Measurements from ENCODE around the gene EGF. TPM values are rescaled to one million over a fixed set of nuclear protein-coding genes. Genes with fewer than 3 reads are reported as not detected.

EGF gene
- total and polyA plus RNA-seq, 5 donors from 2014 or later: 2.1 TPM; not detected in 4

DNA sequence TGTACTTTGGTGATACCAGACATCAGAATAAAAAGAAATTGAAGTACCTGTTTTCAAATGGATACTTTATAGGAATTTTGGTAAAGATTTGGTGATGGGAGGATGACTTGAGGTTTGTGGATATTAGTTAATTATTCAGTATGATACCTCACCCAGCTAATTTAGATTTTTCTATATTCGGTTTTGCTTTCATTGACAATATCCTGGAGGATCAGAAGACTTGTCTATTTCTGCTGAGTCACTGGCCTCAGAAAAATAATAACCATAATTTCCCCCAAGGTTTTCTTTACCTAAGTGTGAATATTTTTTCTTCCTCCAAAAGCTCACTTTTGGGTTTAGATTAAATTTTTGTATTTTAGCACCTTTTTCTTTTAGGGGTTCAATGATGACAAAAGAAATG lies 100.2 kb downstream of the EGF start:
- Histone ChIP-seq H3K27ac (ENCODE audit: insufficient read depth, low read length, poor library complexity, severe bottlenecking) (no peak overlapping the region), H3K9me3 (ENCODE audit: control insufficient read depth in 2 of 2, low read length in 2 of 2) (peaks cover 0 to 4% of the 10 kb centered on the region in 2 experiments), H3K4me1 (ENCODE audit: control insufficient read depth, insufficient read depth, low read length, poor library complexity, severe bottlenecking) (no peaks in the 10 kb centered on the region), H3K36me3 (ENCODE audit: control insufficient read depth, insufficient read depth, low read length) (no peaks in the 10 kb centered on the region), H3K27me3 (ENCODE audit: control insufficient read depth, insufficient read depth, low read length) (peaks cover 5% of the 10 kb centered on the region), H3K4me3 (ENCODE audit: low read depth, low read length) (no peak overlapping the region)
- Mint-ChIP-seq H3K36me3 (no peaks in the 10 kb centered on the region), H3K27me3 (peaks cover 5% of the 10 kb centered on the region), H3K9me3 (peaks cover 0 to 4% (median 0%) of the 10 kb centered on the region in 7 donors), H3K4me1 (no peaks in the 10 kb centered on the region), H3K4me3 (no peak overlapping the region), H3K27ac (no peak overlapping the region)
- DNase-seq (no peak), ATAC-seq (ENCODE audit: low read depth in 2 of 2) (no peak)

DNA sequence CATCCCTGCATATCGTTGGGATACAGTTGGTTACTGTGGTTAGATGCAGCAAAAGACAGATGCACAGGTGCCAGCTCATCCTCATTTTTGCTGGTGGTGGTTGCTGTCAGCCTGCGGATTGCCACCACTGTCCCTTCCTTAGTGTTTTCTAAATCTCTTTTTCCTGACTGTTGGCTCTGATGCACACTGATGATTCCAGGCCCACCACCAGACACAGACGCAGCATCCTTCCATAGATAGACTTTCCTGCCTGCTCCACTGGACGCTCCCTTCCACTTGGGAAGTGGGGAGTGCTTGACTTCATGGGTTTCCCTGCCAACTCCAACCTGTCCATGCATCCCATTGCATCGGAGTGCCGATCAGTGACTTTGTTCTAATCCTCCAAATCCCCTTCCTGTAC lies 101.5 kb downstream of the EGF start:
- no peak for DNase-seq
- H3K4me3 ChIP-seq (ENCODE audit: low read depth, low read length): no peak overlapping the region
- ATAC-seq (ENCODE audit: low read depth in 2 of 2): no peak
- no peak overlapping the region for H3K27ac ChIP-seq (ENCODE audit: insufficient read depth, low read length, poor library complexity, severe bottlenecking)
- H3K36me3 Mint-ChIP-seq: no peaks in the 10 kb centered on the region
- peaks cover 5% of the 10 kb centered on the region for H3K27me3 Mint-ChIP-seq
- H3K36me3 ChIP-seq (ENCODE audit: control insufficient read depth, insufficient read depth, low read length): no peaks in the 10 kb centered on the region
- H3K4me3 Mint-ChIP-seq: no peak overlapping the region
- peaks cover 5% of the 10 kb centered on the region for H3K27me3 ChIP-seq (ENCODE audit: control insufficient read depth, insufficient read depth, low read length)
- H3K9me3 ChIP-seq (ENCODE audit: control insufficient read depth in 2 of 2, low read length in 2 of 2): peaks cover 0 to 4% of the 10 kb centered on the region in 2 experiments
- H3K27ac Mint-ChIP-seq: no peak overlapping the region
- peaks cover 0 to 4% (median 0%) of the 10 kb centered on the region in 7 donors for H3K9me3 Mint-ChIP-seq
- H3K4me1 Mint-ChIP-seq: peaks cover 0 to under 1% (median 0%) of the 10 kb centered on the region in 4 donors
- no peaks in the 10 kb centered on the region for H3K4me1 ChIP-seq (ENCODE audit: control insufficient read depth, insufficient read depth, low read length, poor library complexity, severe bottlenecking)

DNA sequence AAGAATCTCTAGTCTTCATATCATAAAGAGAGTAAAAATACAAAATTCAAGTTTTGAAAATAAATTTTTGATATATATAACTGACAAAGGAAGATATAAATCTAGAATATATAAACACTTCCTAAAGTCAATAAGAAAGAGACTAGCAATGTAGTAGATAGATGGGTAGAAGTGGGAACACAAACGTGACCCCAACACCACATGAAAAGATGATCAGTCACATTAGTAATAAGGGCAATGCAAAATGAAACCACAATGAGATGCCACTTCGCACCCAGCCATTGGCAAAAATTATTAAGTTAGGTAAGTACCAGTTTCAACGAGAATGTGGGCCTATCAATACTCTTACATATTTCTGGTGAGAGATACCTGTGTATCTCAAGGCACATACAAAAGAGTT lies 106.5 kb downstream of the EGF start:
- peaks cover 0 to 4% of the 10 kb centered on the region in 2 experiments for H3K9me3 ChIP-seq (ENCODE audit: control insufficient read depth in 2 of 2, low read length in 2 of 2)

DNA sequence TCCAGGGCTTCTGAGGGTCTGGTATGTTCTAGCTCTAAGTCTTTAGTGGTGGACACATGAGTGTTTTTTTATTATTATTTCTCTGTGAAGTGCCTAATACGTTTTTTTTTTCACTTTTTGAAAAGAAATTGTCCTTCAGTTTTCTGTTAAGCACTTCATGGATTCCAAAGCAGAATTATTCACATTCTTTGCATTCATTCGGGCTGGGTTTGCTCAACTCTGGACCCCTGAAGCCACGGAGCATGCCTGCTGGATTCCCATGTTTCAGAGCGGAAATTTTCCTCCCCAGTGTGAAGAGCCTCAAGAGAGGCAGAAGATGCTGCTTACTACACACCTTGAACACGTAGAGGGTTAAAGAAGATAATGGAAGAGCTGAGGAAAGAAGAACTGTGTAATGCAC lies 107.5 kb downstream of the EGF start:
- H3K27me3 Mint-ChIP-seq: no peaks in the 10 kb centered on the region
- ATAC-seq (ENCODE audit: low read depth in 2 of 2) (no peak), DNase-seq (no peak)
- H3K9me3 Mint-ChIP-seq: peaks cover 0 to 5% (median 0%) of the 10 kb centered on the region in 7 donors
- peaks cover 0 to 4% of the 10 kb centered on the region in 2 experiments for H3K9me3 ChIP-seq (ENCODE audit: control insufficient read depth in 2 of 2, low read length in 2 of 2)
- no peaks in the 10 kb centered on the region for H3K27me3 ChIP-seq (ENCODE audit: control insufficient read depth, insufficient read depth, low read length)
- H3K4me3 Mint-ChIP-seq: no peak overlapping the region
- H3K27ac ChIP-seq (ENCODE audit: insufficient read depth, low read length, poor library complexity, severe bottlenecking): no peak overlapping the region
- H3K36me3 Mint-ChIP-seq: no peaks in the 10 kb centered on the region
- H3K4me1 ChIP-seq (ENCODE audit: control insufficient read depth, insufficient read depth, low read length, poor library complexity, severe bottlenecking): no peaks in the 10 kb centered on the region
- H3K4me3 ChIP-seq (ENCODE audit: low read depth, low read length): no peak overlapping the region
- no peak overlapping the region for H3K27ac Mint-ChIP-seq
- no peaks in the 10 kb centered on the region for H3K36me3 ChIP-seq (ENCODE audit: control insufficient read depth, insufficient read depth, low read length)
- H3K4me1 Mint-ChIP-seq: peaks cover 0 to 7% (median 2%) of the 10 kb centered on the region in 4 donors

More for the DNA sequence above, 106.5 kb downstream of the EGF start:
- no peaks in the 10 kb centered on the region for H3K27me3 ChIP-seq (ENCODE audit: control insufficient read depth, insufficient read depth, low read length)
- Mint-ChIP-seq H3K4me3 (no peak overlapping the region), H3K27ac (no peak overlapping the region), H3K9me3 (peaks cover 0 to 5% (median 0%) of the 10 kb centered on the region in 7 donors), H3K27me3 (no peaks in the 10 kb centered on the region), H3K36me3 (no peaks in the 10 kb centered on the region), H3K4me1 (peaks cover 0 to 7% (median 2%) of the 10 kb centered on the region in 4 donors)
- no peak for DNase-seq
- no peaks in the 10 kb centered on the region for H3K4me1 ChIP-seq (ENCODE audit: control insufficient read depth, insufficient read depth, low read length, poor library complexity, severe bottlenecking)
- no peak overlapping the region for H3K4me3 ChIP-seq (ENCODE audit: low read depth, low read length)
- ATAC-seq (ENCODE audit: low read depth in 2 of 2): no peak
- no peaks in the 10 kb centered on the region for H3K36me3 ChIP-seq (ENCODE audit: control insufficient read depth, insufficient read depth, low read length)
- H3K27ac ChIP-seq (ENCODE audit: insufficient read depth, low read length, poor library complexity, severe bottlenecking): no peak overlapping the region

DNA sequence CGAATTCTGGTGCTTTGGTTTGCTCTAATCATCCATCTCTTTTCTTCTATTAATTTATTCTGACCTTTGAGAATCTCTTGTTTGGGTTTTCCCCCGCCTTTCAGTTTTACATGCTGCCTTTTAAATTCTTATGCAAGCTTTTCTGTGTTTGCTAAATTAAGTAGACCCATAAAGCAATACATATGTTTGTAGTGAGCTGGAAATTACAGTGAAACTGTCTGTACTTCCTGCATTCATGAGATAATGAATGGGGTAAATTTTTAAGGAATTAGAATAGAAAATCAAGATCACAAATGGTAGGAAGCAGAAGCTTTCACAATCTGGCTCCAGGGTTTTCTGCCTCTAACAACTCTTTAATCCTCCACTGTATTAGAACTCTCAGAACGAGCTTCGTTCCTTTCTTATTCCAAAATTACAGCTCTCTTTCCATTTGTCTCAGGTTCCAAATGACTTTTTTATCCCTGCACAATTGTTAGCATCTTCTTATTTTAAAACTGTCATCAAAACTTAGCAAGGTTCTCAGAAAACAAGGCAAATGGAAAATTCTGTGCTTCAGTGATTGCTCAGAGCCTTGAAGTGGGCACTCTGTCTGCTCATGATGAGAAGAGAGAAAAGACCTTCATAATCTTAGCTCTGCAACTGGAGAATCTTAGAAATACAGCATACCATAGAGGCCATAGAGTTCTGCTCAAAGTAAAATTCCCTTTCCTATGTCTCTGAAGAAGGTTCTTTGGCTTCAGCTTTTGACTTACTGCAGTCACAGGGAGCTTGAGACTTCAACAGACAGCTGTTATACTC lies 108.2 kb downstream of the EGF start:
- peaks cover 0 to 5% (median 0%) of the 10 kb centered on the region in 7 donors for H3K9me3 Mint-ChIP-seq

DNA sequence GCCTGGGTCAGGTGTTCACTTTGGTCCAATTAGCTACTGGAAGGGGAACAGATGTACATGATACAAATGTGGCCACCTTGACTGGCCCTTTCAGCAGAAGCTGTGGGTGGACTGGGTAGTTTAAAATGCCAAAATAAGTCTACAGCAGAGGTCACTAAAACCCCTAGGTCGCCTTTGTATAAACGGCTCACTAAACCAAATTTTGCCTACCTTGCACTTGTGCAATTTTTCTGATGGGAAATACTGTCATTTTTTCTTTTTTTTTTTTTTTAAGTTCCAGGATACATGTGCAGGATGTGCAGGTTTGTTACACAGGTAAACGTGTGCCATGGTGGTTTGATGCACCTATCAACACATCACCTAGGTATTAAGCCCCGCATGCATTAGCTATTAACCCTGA lies 109.8 kb downstream of the EGF start:
- no peaks in the 10 kb centered on the region for H3K4me1 ChIP-seq (ENCODE audit: control insufficient read depth, insufficient read depth, low read length, poor library complexity, severe bottlenecking)
- H3K9me3 Mint-ChIP-seq: peaks cover 0 to 2% (median 0%) of the 10 kb centered on the region in 7 donors
- no peak overlapping the region for H3K27ac ChIP-seq (ENCODE audit: insufficient read depth, low read length, poor library complexity, severe bottlenecking)
- H3K27ac Mint-ChIP-seq: no peak overlapping the region
- ATAC-seq (ENCODE audit: low read depth in 2 of 2) (no peak), DNase-seq (no peak)
- H3K9me3 ChIP-seq (ENCODE audit: control insufficient read depth in 2 of 2, low read length in 2 of 2): no peaks in the 10 kb centered on the region
- no peak overlapping the region for H3K4me3 ChIP-seq (ENCODE audit: low read depth, low read length)
- H3K36me3 Mint-ChIP-seq: no peaks in the 10 kb centered on the region
- H3K36me3 ChIP-seq (ENCODE audit: control insufficient read depth, insufficient read depth, low read length): no peaks in the 10 kb centered on the region
- peaks cover 0 to 7% (median 2%) of the 10 kb centered on the region in 4 donors for H3K4me1 Mint-ChIP-seq
- H3K27me3 ChIP-seq (ENCODE audit: control insufficient read depth, insufficient read depth, low read length): peaks cover 6% of the 10 kb centered on the region
- peaks cover 4% of the 10 kb centered on the region for H3K27me3 Mint-ChIP-seq
- no peak overlapping the region for H3K4me3 Mint-ChIP-seq

More for the DNA sequence above, 108.2 kb downstream of the EGF start:
- peaks cover 0 to 4% of the 10 kb centered on the region in 2 experiments for H3K9me3 ChIP-seq (ENCODE audit: control insufficient read depth in 2 of 2, low read length in 2 of 2)
- H3K4me1 ChIP-seq (ENCODE audit: control insufficient read depth, insufficient read depth, low read length, poor library complexity, severe bottlenecking): no peaks in the 10 kb centered on the region
- H3K27me3 ChIP-seq (ENCODE audit: control insufficient read depth, insufficient read depth, low read length): no peaks in the 10 kb centered on the region
- H3K4me3 ChIP-seq (ENCODE audit: low read depth, low read length): no peak overlapping the region
- H3K27ac ChIP-seq (ENCODE audit: insufficient read depth, low read length, poor library complexity, severe bottlenecking): no peak overlapping the region
- Mint-ChIP-seq H3K27ac (no peak overlapping the region), H3K4me1 (peaks cover 0 to 7% (median 2%) of the 10 kb centered on the region in 4 donors), H3K27me3 (no peaks in the 10 kb centered on the region), H3K36me3 (no peaks in the 10 kb centered on the region), H3K4me3 (no peak overlapping the region)
- DNase-seq (no peak), ATAC-seq (ENCODE audit: low read depth in 2 of 2) (no peak)
- H3K36me3 ChIP-seq (ENCODE audit: control insufficient read depth, insufficient read depth, low read length): no peaks in the 10 kb centered on the region

DNA sequence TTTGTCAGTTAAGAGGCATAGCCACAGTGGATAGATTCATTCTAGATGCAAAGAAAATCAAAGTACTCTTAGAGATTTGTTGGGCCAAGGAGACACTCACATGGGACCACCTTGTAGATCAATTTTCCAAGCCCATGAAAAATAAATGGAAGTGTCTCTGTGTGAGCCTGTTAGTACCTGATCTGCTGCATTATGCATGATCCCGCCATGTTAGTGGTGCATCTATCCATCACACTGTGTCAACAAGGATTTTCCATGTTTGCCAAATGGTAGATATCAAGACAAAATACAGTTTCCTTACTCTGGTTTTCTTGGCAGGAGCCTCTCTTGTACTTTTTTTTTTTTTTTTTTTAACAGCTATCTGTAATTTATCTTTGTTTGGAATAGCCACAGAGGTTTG lies 112.4 kb downstream of the EGF start:
- Histone ChIP-seq H3K27ac (ENCODE audit: insufficient read depth, low read length, poor library complexity, severe bottlenecking) (no peak overlapping the region), H3K4me3 (ENCODE audit: low read depth, low read length) (no peak overlapping the region), H3K9me3 (ENCODE audit: control insufficient read depth in 2 of 2, low read length in 2 of 2) (no peaks in the 10 kb centered on the region), H3K36me3 (ENCODE audit: control insufficient read depth, insufficient read depth, low read length) (no peaks in the 10 kb centered on the region), H3K27me3 (ENCODE audit: control insufficient read depth, insufficient read depth, low read length) (peaks cover 8% of the 10 kb centered on the region), H3K4me1 (ENCODE audit: control insufficient read depth, insufficient read depth, low read length, poor library complexity, severe bottlenecking) (no peaks in the 10 kb centered on the region)
- Mint-ChIP-seq H3K27ac (no peak overlapping the region), H3K9me3 (peaks cover 0 to 1% (median 0%) of the 10 kb centered on the region in 7 donors), H3K4me1 (peaks cover 0 to 4% (median 2%) of the 10 kb centered on the region in 4 donors), H3K4me3 (no peak overlapping the region), H3K27me3 (peaks cover 5% of the 10 kb centered on the region), H3K36me3 (no peaks in the 10 kb centered on the region)
- ATAC-seq (ENCODE audit: low read depth in 2 of 2): no peak
- DNase-seq: no peak

DNA sequence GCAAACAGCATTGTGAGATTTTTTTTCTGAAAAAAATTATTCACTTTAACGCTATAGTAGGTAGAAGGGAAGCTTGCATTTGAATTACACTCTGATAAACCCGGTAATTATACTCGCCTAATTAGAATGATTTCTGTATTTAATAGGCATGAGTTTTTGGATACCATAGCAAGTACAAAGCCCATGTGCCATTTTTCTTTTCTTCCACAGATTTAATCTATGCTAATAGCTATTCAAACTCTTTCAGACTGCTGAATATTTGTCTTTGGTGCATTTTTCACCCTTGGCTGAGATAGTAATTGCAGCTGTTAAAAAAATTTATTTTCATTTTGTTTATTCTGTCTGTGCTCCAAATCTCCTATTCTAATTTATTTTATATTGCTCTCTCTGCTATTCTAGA lies 113.0 kb downstream of the EGF start:
- Mint-ChIP-seq H3K27ac (no peak overlapping the region), H3K4me1 (no peaks in the 10 kb centered on the region), H3K27me3 (peaks cover 12% of the 10 kb centered on the region), H3K4me3 (no peak overlapping the region), H3K36me3 (no peaks in the 10 kb centered on the region), H3K9me3 (peaks cover 0 to 1% (median 0%) of the 10 kb centered on the region in 7 donors)
- H3K27ac ChIP-seq (ENCODE audit: insufficient read depth, low read length, poor library complexity, severe bottlenecking): no peak overlapping the region
- H3K27me3 ChIP-seq (ENCODE audit: control insufficient read depth, insufficient read depth, low read length): peaks cover 8% of the 10 kb centered on the region
- no peak for DNase-seq
- H3K9me3 ChIP-seq (ENCODE audit: control insufficient read depth in 2 of 2, low read length in 2 of 2): no peaks in the 10 kb centered on the region
- no peaks in the 10 kb centered on the region for H3K4me1 ChIP-seq (ENCODE audit: control insufficient read depth, insufficient read depth, low read length, poor library complexity, severe bottlenecking)
- no peak overlapping the region for H3K4me3 ChIP-seq (ENCODE audit: low read depth, low read length)
- ATAC-seq (ENCODE audit: low read depth in 2 of 2): no peak
- H3K36me3 ChIP-seq (ENCODE audit: control insufficient read depth, insufficient read depth, low read length): no peaks in the 10 kb centered on the region
